ENCODE measurements around the gene PPEF1. TPM values are rescaled to one million over a fixed set of nuclear protein-coding genes. Genes with fewer than 3 reads are reported as not detected.

Gene PPEF1
- total and polyA plus RNA-seq, 9 of the 15 experiments (the other 6 are each of a cell fraction or from before 2014, with no cell fraction given), result not detected

GRCh38 chrX:18674788-18675735 is 32.4 kb upstream of the PPEF1 start (continued):
- no peak for TF ChIP-seq REST (IDR thresholded peaks at IDR 0.05; ENCODE audit: borderline replicate concordance)
- no peak for TF ChIP-seq REST (CRISPR knock-in tag; IDR thresholded peaks at IDR 0.05; ENCODE audit: low read depth)
- TF ChIP-seq ZNF449 (CRISPR knock-in tag; IDR thresholded peaks at IDR 0.05), result no peak
- no peak for TF ChIP-seq FOXA3 (CRISPR knock-in tag; conservative IDR thresholded peaks at IDR 0.05 in 1 of 2, IDR thresholded peaks at IDR 0.05 in 1 of 2)
- TF ChIP-seq BCL6 (CRISPR knock-in tag; IDR thresholded peaks at IDR 0.05), result no peak
- TF ChIP-seq RUNX1 (IDR thresholded peaks at IDR 0.05; ENCODE audit: low read depth), result no peak
- peak in 1 of 2 experiments; percentile 19 for TF ChIP-seq AFF1 (IDR thresholded peaks at IDR 0.05; ENCODE audit: low read depth in 1 of 2, partially characterized antibody in 2 of 2)
- TF ChIP-seq ZSCAN32 (CRISPR knock-in tag; IDR thresholded peaks at IDR 0.05), result no peak
- no peak for TF ChIP-seq ZNF316 (IDR thresholded peaks at IDR 0.05)
- no peak for TF ChIP-seq NR2F6 (CRISPR knock-in tag; IDR thresholded peaks at IDR 0.05)
- TF ChIP-seq PHB (CRISPR knock-in tag; IDR thresholded peaks at IDR 0.05), result no peak
- TF ChIP-seq NFRKB (IDR thresholded peaks at IDR 0.05; ENCODE audit: low read depth), result no peak
- TF ChIP-seq MTA1 (IDR thresholded peaks at IDR 0.05; ENCODE audit: borderline replicate concordance), result no peak
- TF ChIP-seq IFI16 (CRISPR knock-in tag; IDR thresholded peaks at IDR 0.05), result no peak
- no peak for TF ChIP-seq NCOR1 (IDR thresholded peaks at IDR 0.05)
